Prostate gland (tissue), 2 donors: Measurements from ENCODE around the gene FYB2. TPM values are rescaled to one million over a fixed set of nuclear protein-coding genes. Genes with fewer than 3 reads are reported as not detected.
A peak's percentile ranks its signal among the peaks of the same experiment; 100 is the strongest.

Source experiments
- DNase-seq: peaks from one replicate; pipeline ENCODE4 v3.0.0-alpha.2; 2019; ENCODE audit warnings: low spot score
- H3K27ac ChIP-seq, 2 donors: fragments of 200-600 bp; sonication (generic); 2 replicates each; pipeline ENCODE4 v1.5.1; 2017 to 2019
- H3K27me3 ChIP-seq: fragments of 200-600 bp; sonication (generic); replicated peaks from 2 replicates; pipeline ENCODE4 v1.5.1; 2019; ENCODE audit not compliant: insufficient read depth
- H3K36me3 ChIP-seq, 2 donors: fragments of 200-600 bp; sonication (generic); 1 replicate in 1 of 2; 2 replicates in 1 of 2; pipeline versions ENCODE4 v1.5.1 to v1.8.1; 2017 to 2019
- H3K4me1 ChIP-seq: fragments of 200-600 bp; sonication (generic); replicated peaks from 2 replicates; pipeline ENCODE4 v1.5.1; 2019
- H3K4me3 ChIP-seq, 2 donors: fragments of 200-600 bp; sonication (generic); 2 replicates each; pipeline ENCODE4 v1.5.1; 2017 to 2019
- H3K9me3 ChIP-seq: fragments of 200-600 bp; sonication (generic); 2 replicates; pipeline ENCODE4 v1.5.1; 2017
- CTCF ChIP-seq, 4 experiments: fragments of 200-600 bp in 2 of 4; fragments of 450-650 bp in 2 of 4; sonication (generic) in 2 of 4; IDR thresholded peaks; 1 replicate in 3 of 4; 2 replicates in 1 of 4; pipeline ENCODE4 v1.5.1; 2016 to 2019; ENCODE audit warnings: antibody characterized with exemption in 4 of 4, mild to moderate bottlenecking in 2 of 4, moderate library complexity in 2 of 4
- POLR2A ChIP-seq: fragments of 450-650 bp; IDR thresholded peaks from one replicate; pipeline ENCODE4 v1.6.1; 2016; ENCODE audit warnings: antibody characterized with exemption, mild to moderate bottlenecking
- POLR2AphosphoS5 ChIP-seq: sonication (generic); formaldehyde crosslinking; IDR thresholded peaks from one replicate; pipeline ENCODE4 v1.6.1; 2017; ENCODE audit warnings: antibody characterized with exemption
- WGBS: methylation state at CpG from one replicate; pipeline ENCODE4 v1.1.5; 2018; 5-methylcytosine and 5-hydroxymethylcytosine counted together
- intact Hi-C: fragments of 100-400 bp; cut with DNase I; formaldehyde crosslinking; loops from one replicate; pipeline ENCODE4 v1.14.2; 2022
- total RNA-seq, 2 donors: library from RNA; depleted of rRNA; stranded (reverse); fragments of >200 nt; gene quantifications; one replicate each; pipeline ENCODE4 v1.1.0, GENCODE V29; 2016

The FYB2 gene
- total RNA-seq, 2 donors from 2014 or later = 7.8 to 8.2 TPM

- WGBS = 26% methylated on average over 7 of the region's 7 CpGs
- Histone ChIP-seq H3K36me3 (no peaks in the 10 kb centered on the region), H3K9me3 (no peaks in the 10 kb centered on the region), H3K27me3 (no peaks in the 10 kb centered on the region), H3K27ac (no peak overlapping the region), H3K4me1 (peaks cover 14% of the 10 kb centered on the region), H3K4me3 (no peak overlapping the region)
- peak; percentile 77 for DNase-seq
- TF ChIP-seq CTCF (IDR thresholded peaks at IDR 0.05) (peak; percentile 72 to 93 (median 88)), POLR2A (no peak), POLR2AphosphoS5 (no peak)
- intact Hi-C loops = loop anchor here (10.0 kb wide), 1 partner anchor 1536 kb away; no protein-coding TSS in a partner anchor
These were observed 1.7 kb upstream of the FYB2 start for GRCh38 chr1:56820755-56821461.

GRCh38 chr1:56817716-56818463, 1.3 kb downstream of the FYB2 start:
- no peak for TF ChIP-seq POLR2AphosphoS5
- TF ChIP-seq POLR2A = no peak
- TF ChIP-seq CTCF (IDR thresholded peaks at IDR 0.05) = no peak
- H3K4me1 ChIP-seq = peaks cover 14% of the 10 kb centered on the region
- 81% methylated on average over 6 of the region's 6 CpGs for WGBS
- intact Hi-C loops = loop anchor here (5.0 kb wide), 1 partner anchor 226 kb away; no protein-coding TSS in a partner anchor
- no peaks in the 10 kb centered on the region for H3K27me3 ChIP-seq
- H3K36me3 ChIP-seq = no peaks in the 10 kb centered on the region
- H3K9me3 ChIP-seq = no peaks in the 10 kb centered on the region
- DNase-seq = no peak
- H3K4me3 ChIP-seq = no peak overlapping the region
- no peak overlapping the region for H3K27ac ChIP-seq

GRCh38 chr1:56816909-56817308, 2.3 kb downstream of the FYB2 start:
- intact Hi-C loops = loop anchor here (5.0 kb wide), 1 partner anchor 225 kb away; no protein-coding TSS in a partner anchor
- Histone ChIP-seq H3K27ac (no peak overlapping the region), H3K4me3 (no peak overlapping the region), H3K9me3 (no peaks in the 10 kb centered on the region), H3K27me3 (no peaks in the 10 kb centered on the region), H3K4me1 (peaks cover 14% of the 10 kb centered on the region), H3K36me3 (no peaks in the 10 kb centered on the region)
- TF ChIP-seq CTCF (IDR thresholded peaks at IDR 0.05) (no peak), POLR2A (no peak), POLR2AphosphoS5 (no peak)
- no peak for DNase-seq
- WGBS = 85% methylated on average over 4 of the region's 4 CpGs

GRCh38 chr1:56816264-56816663, 2.9 kb downstream of the FYB2 start:
- Histone ChIP-seq H3K36me3 (no peaks in the 10 kb centered on the region), H3K27me3 (no peaks in the 10 kb centered on the region), H3K4me3 (no peak overlapping the region), H3K4me1 (peaks cover 14% of the 10 kb centered on the region), H3K9me3 (no peaks in the 10 kb centered on the region), H3K27ac (no peak overlapping the region)
- TF ChIP-seq POLR2A = no peak
- TF ChIP-seq CTCF (IDR thresholded peaks at IDR 0.05) = no peak
- TF ChIP-seq POLR2AphosphoS5 = no peak
- WGBS = 100% methylated on average over 1 of the region's 1 CpG
- intact Hi-C loops = loop anchor here (5.0 kb wide), 1 partner anchor 224 kb away; no protein-coding TSS in a partner anchor
- DNase-seq = no peak
